Heart left ventricle (tissue), 16 donors: ENCODE data around the gene KMT2B. TPM values are rescaled to one million over a fixed set of nuclear protein-coding genes. Genes with fewer than 3 reads are reported as not detected.

ENCODE experiments used
- ATAC-seq, 4 donors: fragments of 200-7000 bp; cut with Tn5 transposase; one replicate each; pipeline ENCODE4 v1.9.1; 2020 to 2022; ENCODE audit warnings: moderate library complexity in 4 of 4, mild to moderate bottlenecking in 3 of 4, moderate number of reproducible peaks in 1 of 4
- DNase-seq, 5 donors: peaks; one replicate each; pipeline ENCODE4 v3.0.0-alpha.2; 2020
- H3K27ac ChIP-seq, 12 donors: fragments of 200-600 bp; sonication (generic) in 4 of 12; one replicate each; pipeline versions ENCODE4 v1.5.0 to v1.8.0; 2016 to 2022; ENCODE audit warnings: mild to moderate bottlenecking in 2 of 12
- H3K27me3 ChIP-seq, 9 donors: fragments of 200-600 bp; sonication (generic) in 2 of 9; one replicate each; pipeline versions ENCODE4 v1.5.1 to v1.8.0; 2016 to 2022; ENCODE audit warnings: mild to moderate bottlenecking in 3 of 9
- H3K36me3 ChIP-seq, 9 donors: fragments of 200-600 bp; sonication (generic) in 2 of 9; one replicate each; pipeline versions ENCODE4 v1.5.0 to v1.8.0; 2018 to 2022; ENCODE audit warnings: mild to moderate bottlenecking in 2 of 9
- H3K4me1 ChIP-seq, 12 donors: fragments of 200-600 bp; sonication (generic) in 4 of 12; one replicate each; pipeline versions ENCODE4 v1.5.0 to v1.8.0; 2016 to 2022; ENCODE audit warnings: mild to moderate bottlenecking in 3 of 12
- H3K4me3 ChIP-seq, 12 donors: fragments of 200-600 bp; sonication (generic) in 4 of 12; one replicate each; pipeline versions ENCODE4 v1.5.0 to v1.8.0; 2017 to 2022; ENCODE audit warnings: mild to moderate bottlenecking in 9 of 12, moderate library complexity in 4 of 12
- H3K9me3 ChIP-seq, 12 donors: fragments of 200-600 bp; sonication (generic) in 4 of 12; one replicate each; pipeline versions ENCODE4 v1.5.0 to v1.8.0; 2016 to 2022; ENCODE audit warnings: mild to moderate bottlenecking in 1 of 12
- CTCF ChIP-seq, 12 donors: fragments of 200-600 bp; sonication (generic) in 4 of 12; IDR thresholded peaks; one replicate each; pipeline versions ENCODE4 v1.5.0 to v1.8.0; 2018 to 2022; ENCODE audit warnings: antibody characterized with exemption in 12 of 12, mild to moderate bottlenecking in 5 of 12
- POLR2A ChIP-seq, 2 donors: fragments of 450-650 bp; IDR thresholded peaks; one replicate each; pipeline ENCODE4 v1.6.1; 2017; ENCODE audit warnings: antibody characterized with exemption in 2 of 2, mild to moderate bottlenecking in 2 of 2, moderate library complexity in 2 of 2
- WGBS, 4 donors: extraction: QIAGEN DNeasy Blood & Tissue Kit in 2 of 4; methylation state at CpG; one replicate each; pipeline versions ENCODE4 v1.1.5 to v1.1.7; 2013 to 2018; 5-methylcytosine and 5-hydroxymethylcytosine counted together
- intact Hi-C, 10 donors: fragments of 100-400 bp; cut with DNase I; formaldehyde crosslinking; loops; one replicate each; pipeline versions ENCODE4 v1.11.1 to v1.14.2; 2022
- polyA plus RNA-seq, 2 donors: library from polyadenylated mRNA; stranded (reverse); fragments of 200-250 nt; gene quantifications; one replicate each; pipeline ENCODE4 v1.2.3, GENCODE V29; 2013
- total RNA-seq, 9 donors: library from RNA; depleted of rRNA in 2 of 9; stranded (reverse); fragments of >200 nt in 2 of 9; fragmentation: NEBNext Ultra II Directional in 3 of 9; extraction: Animal tissue kit (Norgen Biotek cat#: 25700) in 3 of 9; gene quantifications; one replicate each; pipeline versions ENCODE4 v1.1.0 to v1.2.4, GENCODE V29; 2016 to 2023
- donor health status: ischemic (EF 13 %, LVEDD 7.1; RV severe dilation, severe dysfunction).
- donor health status: healthy with polysubstance abuse.
- donor health status: DM: no; HTN: yes; CAD: no.
- donor health status: DM: no; HTN: no; CAD: no.
- donor health status: ischemic (EF 25% LVEDD 6.9; RV normal size, moderate dysfunction).
- donor health status: ischemic (EF 25% LVEDD 5.7; RV mildly dilated, moderate dysfunction).
- donor health status: healthy.
- donor health status: DM: yes; HTN: yes; CAD: no.
- donor health status: ischemic (EF 35%, LVEDD 5.7; RV mildly dilated, moderate dysfunction).
- donor health status: nonischemic (EF 11% LVEDD 7.7; RV severe dilation, severe dysfunction).
- donor health status: DM: yes; HTN: yes; CAD: no.
- donor health status: PGD.
- donor health status: ischemic (EF 29% LVEDD 5.4; RV normal size, mild dysfunction).
- donor health status: nonischemic (EF 23%, LVEDD 6.1; RV moderate dilation, normal function).

The KMT2B gene
- total and polyA plus RNA-seq, 11 donors, result 11.3 to 24.5 (median 15.7) TPM

DNA sequence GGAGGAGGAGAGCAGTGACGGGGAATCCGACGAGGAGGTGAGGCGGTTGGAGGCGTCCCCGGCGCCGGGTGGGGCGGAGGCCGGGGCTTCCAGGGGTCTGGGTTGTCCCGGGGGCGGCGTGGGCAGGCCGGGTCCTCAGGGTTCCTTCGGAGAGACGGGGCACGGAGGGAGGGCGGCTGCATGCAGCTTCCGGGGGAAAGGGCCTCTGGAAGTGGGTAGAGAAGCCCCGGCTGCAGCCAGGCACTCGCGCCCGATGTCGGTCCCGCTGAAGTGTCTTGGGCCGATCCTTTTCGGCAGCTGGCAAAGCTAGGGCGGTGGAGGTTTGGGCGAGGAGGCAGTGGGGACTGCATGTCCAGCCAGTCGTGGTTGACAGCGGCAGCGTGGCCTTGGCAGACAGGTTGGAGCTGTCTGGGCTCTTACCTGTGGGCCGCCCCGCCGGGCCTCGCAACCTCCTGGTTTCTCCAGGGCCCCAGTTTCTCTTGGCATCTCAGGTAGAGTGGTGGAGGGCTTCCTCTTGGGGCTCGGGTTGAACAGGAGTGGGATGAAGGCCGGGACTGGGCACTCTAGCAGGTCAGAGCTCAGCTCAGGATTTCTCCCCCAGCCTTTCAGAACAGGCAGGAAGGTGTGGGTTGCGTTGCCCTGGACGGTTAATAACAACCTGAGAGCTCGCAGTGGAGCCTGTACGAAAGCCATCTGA is 690 bp downstream of the KMT2B start:
- intact Hi-C loops, result loop anchor here in 4 of 10 donors (5.0 to 10.0 kb wide), 5 partner anchors 171 to 454 kb away; partner anchors contain the start of genes TMEM147 (in 4 of the 4), LRFN3 (in 2 of the 4), FFAR3 (in 1 of the 4) and USF2 (in 1 of the 4)
- TF ChIP-seq POLR2A (IDR thresholded peaks at IDR 0.05) (no peak), CTCF (IDR thresholded peaks at IDR 0.05) (no peak)
- no peaks in the 10 kb centered on the region for H3K27me3 ChIP-seq
- peak in 4 of 5 donors; percentile 56 to 82 (median 62) for DNase-seq
- peak overlapping the region; percentile 55 to 98 (median 88) for H3K27ac ChIP-seq
- ATAC-seq, result no peak
- H3K4me3 ChIP-seq, result peak overlapping the region; percentile 67 to 100 (median 84)
- H3K36me3 ChIP-seq, result peaks cover under 1 to 40% (median 28%) of the 10 kb centered on the region in 9 donors
- peaks cover 3 to 39% (median 22%) of the 10 kb centered on the region in 12 donors for H3K4me1 ChIP-seq
- H3K9me3 ChIP-seq, result no peaks in the 10 kb centered on the region
- 1 to 2% (median 1%) methylated on average over 13 to 42 of the region's 42 CpGs for WGBS, 4 donors

DNA sequence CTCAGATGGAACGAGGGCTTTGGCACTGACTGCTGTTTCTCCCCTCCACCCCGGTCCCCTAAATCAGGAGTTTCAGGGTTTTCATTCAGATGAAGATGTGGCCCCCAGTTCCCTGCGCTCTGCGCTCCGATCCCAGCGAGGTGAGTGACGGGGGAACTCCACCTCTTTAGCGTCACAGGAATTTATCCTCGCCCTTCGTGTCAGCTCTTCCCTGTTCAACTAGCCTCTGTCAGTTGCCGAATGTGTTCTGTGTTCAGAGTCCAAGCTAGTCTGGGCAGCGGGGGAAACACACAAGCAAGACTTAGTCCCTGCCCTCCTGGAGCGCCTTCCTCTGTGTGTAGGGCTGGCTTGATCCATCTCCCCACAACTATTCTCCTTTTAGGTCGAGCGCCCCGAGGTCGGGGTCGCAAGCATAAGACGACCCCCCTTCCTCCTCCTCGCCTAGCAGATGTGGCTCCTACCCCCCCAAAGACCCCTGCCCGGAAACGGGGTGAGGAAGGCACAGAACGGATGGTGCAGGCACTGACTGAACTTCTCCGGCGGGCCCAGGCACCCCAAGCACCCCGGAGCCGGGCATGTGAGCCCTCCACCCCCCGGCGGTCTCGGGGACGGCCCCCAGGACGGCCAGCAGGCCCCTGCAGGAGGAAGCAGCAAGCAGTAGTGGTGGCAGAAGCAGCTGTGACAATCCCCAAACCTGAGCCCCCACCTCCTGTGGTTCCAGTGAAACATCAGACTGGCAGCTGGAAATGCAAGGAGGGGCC is 1.8 kb downstream of the KMT2B start:
- peak overlapping the region in 7 of 12 donors; percentile 67 to 100 (median 84) for H3K4me3 ChIP-seq
- TF ChIP-seq CTCF (IDR thresholded peaks at IDR 0.05) (no peak), POLR2A (IDR thresholded peaks at IDR 0.05) (no peak)
- WGBS, 4 donors, result 85 to 89% (median 87%) methylated on average over 31 to 32 of the region's 32 CpGs
- no peaks in the 10 kb centered on the region for H3K27me3 ChIP-seq
- intact Hi-C loops, result loop anchor here in 4 of 10 donors (5.0 to 10.0 kb wide), 5 partner anchors 172 to 455 kb away; partner anchors contain the start of genes TMEM147 (in 4 of the 4), LRFN3 (in 2 of the 4), FFAR3 (in 1 of the 4) and USF2 (in 1 of the 4)
- peak overlapping the region in 2 of 12 donors; percentile 85 to 89 for H3K27ac ChIP-seq
- ATAC-seq, result no peak
- peaks cover 3 to 39% (median 22%) of the 10 kb centered on the region in 12 donors for H3K4me1 ChIP-seq
- no peaks in the 10 kb centered on the region for H3K9me3 ChIP-seq
- DNase-seq, result no peak
- peaks cover 4 to 51% (median 39%) of the 10 kb centered on the region in 9 donors for H3K36me3 ChIP-seq

GRCh38 chr19:35720163-35720524 is 2.3 kb downstream of the KMT2B start:
- Histone ChIP-seq H3K4me3 (no peak overlapping the region), H3K4me1 (peaks cover 3 to 38% (median 22%) of the 10 kb centered on the region in 12 donors), H3K36me3 (peaks cover 6 to 56% (median 44%) of the 10 kb centered on the region in 9 donors), H3K27ac (no peak overlapping the region), H3K27me3 (no peaks in the 10 kb centered on the region), H3K9me3 (no peaks in the 10 kb centered on the region)
- WGBS, 4 donors, result 90% methylated on average over 9 of the region's 9 CpGs
- intact Hi-C loops, result no loop called here
- DNase-seq (no peak), ATAC-seq (no peak)
- TF ChIP-seq POLR2A (IDR thresholded peaks at IDR 0.05) (no peak), CTCF (IDR thresholded peaks at IDR 0.05) (no peak)

- H3K27me3 ChIP-seq, result no peaks in the 10 kb centered on the region
- H3K4me1 ChIP-seq, result peaks cover 3 to 33% (median 18%) of the 10 kb centered on the region in 12 donors
- TF ChIP-seq POLR2A (IDR thresholded peaks at IDR 0.05) (no peak), CTCF (IDR thresholded peaks at IDR 0.05) (no peak)
- no peaks in the 10 kb centered on the region for H3K9me3 ChIP-seq
- H3K36me3 ChIP-seq, result peaks cover 8 to 61% (median 49%) of the 10 kb centered on the region in 9 donors
- H3K27ac ChIP-seq, result no peak overlapping the region
- intact Hi-C loops, result no loop called here
- WGBS, 4 donors, result 79 to 88% (median 84%) methylated on average over 10 to 17 of the region's 17 CpGs
- H3K4me3 ChIP-seq, result no peak overlapping the region
- ATAC-seq (no peak), DNase-seq (no peak)
These were observed 2.8 kb downstream of the KMT2B start for GRCh38 chr19:35720648-35721047.
